ENCODE results near the gene B3GNT8.

DNA sequence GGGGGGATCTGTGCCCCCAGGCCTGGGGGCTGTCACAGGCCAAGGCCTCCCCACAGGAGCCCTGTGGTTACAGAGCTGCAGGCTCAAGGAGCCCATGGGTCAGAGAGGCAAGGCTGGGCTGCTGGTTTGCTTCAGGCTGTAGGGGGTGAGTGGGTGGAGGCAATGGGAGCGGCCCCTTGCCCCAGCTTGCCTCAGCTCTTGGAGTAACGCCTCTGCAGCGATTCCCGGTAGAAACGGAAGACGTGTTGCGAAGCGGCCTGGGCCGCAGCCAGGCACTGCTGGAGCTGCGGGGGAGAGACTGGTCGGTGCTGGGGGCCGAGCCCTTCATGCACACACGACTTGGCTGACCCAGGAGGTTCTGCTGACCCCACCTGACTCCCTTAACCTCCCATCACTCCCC lies 40.7 kb downstream of the B3GNT8 start:
- TF ChIP-seq, protein P1, sequence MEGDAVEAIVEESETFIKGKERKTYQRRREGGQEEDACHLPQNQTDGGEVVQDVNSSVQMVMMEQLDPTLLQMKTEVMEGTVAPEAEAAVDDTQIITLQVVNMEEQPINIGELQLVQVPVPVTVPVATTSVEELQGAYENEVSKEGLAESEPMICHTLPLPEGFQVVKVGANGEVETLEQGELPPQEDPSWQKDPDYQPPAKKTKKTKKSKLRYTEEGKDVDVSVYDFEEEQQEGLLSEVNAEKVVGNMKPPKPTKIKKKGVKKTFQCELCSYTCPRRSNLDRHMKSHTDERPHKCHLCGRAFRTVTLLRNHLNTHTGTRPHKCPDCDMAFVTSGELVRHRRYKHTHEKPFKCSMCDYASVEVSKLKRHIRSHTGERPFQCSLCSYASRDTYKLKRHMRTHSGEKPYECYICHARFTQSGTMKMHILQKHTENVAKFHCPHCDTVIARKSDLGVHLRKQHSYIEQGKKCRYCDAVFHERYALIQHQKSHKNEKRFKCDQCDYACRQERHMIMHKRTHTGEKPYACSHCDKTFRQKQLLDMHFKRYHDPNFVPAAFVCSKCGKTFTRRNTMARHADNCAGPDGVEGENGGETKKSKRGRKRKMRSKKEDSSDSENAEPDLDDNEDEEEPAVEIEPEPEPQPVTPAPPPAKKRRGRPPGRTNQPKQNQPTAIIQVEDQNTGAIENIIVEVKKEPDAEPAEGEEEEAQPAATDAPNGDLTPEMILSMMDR (IDR thresholded peaks at IDR 0.05) = no peak
- TF ChIP-seq EZH2phosphoT487 (IDR thresholded peaks at IDR 0.05) (no peak), EZH2 (IDR thresholded peaks at IDR 0.05) (no peak)

Measured in neural progenitor cell (in vitro differentiated cells).